ENCODE data around the gene TSPAN3. TPM values are rescaled to one million over a fixed set of nuclear protein-coding genes. Genes with fewer than 3 reads are reported as not detected.

TSPAN3 gene
- total RNA-seq, 1 experiment from 2014 or later, result 84.9 TPM

GRCh38 chr15:77030928-77031375, 40.0 kb downstream of the TSPAN3 start:
- ChIA-PET POLR2A (no interaction called here), CTCF (interaction anchor here (1.0 to 2.6 kb wide), 4 partner anchors 14 to 512 kb away, joined by 4 to 16 read pairs (median 4); no protein-coding TSS in a partner anchor)
- peaks cover 10% of the 10 kb centered on the region for H3K27me3 Mint-ChIP-seq (ENCODE audit: low read depth)
- ATAC-seq (no peak), DNase-seq (ENCODE audit: low spot score) (peak; percentile 8)
- H3K4me1 Mint-ChIP-seq, result peaks cover 13% of the 10 kb centered on the region
- no peak overlapping the region for H3K27ac Mint-ChIP-seq
- no peak overlapping the region for H3K4me3 Mint-ChIP-seq
- H3K9me3 Mint-ChIP-seq, result no peaks in the 10 kb centered on the region
- H3K36me3 Mint-ChIP-seq, result no peaks in the 10 kb centered on the region; the same call in 1 of the 2 replicates
- TF ChIP-seq ATF2 (CRISPR knock-in tag; IDR thresholded peaks at IDR 0.05; ENCODE audit: borderline replicate concordance, low read depth) (no peak), GABPB1 (CRISPR knock-in tag; IDR thresholded peaks at IDR 0.05) (no peak), TEAD4 (CRISPR knock-in tag; IDR thresholded peaks at IDR 0.05) (no peak), TEAD1 (CRISPR knock-in tag; IDR thresholded peaks at IDR 0.05) (no peak), NFYB (CRISPR knock-in tag; conservative IDR thresholded peaks at IDR 0.05; ENCODE audit: low read depth) (no peak), ERG (CRISPR knock-in tag; IDR thresholded peaks at IDR 0.05) (no peak), ZNF671 (CRISPR knock-in tag; IDR thresholded peaks at IDR 0.05) (no peak), HMGXB4 (CRISPR knock-in tag; IDR thresholded peaks at IDR 0.05) (no peak), GRHL2 (CRISPR knock-in tag; IDR thresholded peaks at IDR 0.05; ENCODE audit: insufficient replicate concordance, severe bottlenecking) (no peak), SP1 (CRISPR knock-in tag; conservative IDR thresholded peaks at IDR 0.05) (no peak), CREM (CRISPR knock-in tag; IDR thresholded peaks at IDR 0.05) (no peak), FOXP4 (CRISPR knock-in tag; IDR thresholded peaks at IDR 0.05) (no peak), ZNF263 (CRISPR knock-in tag; IDR thresholded peaks at IDR 0.05; ENCODE audit: low read depth) (no peak), NFE2L1 (CRISPR knock-in tag; IDR thresholded peaks at IDR 0.05) (no peak), ZNF512 (CRISPR knock-in tag; IDR thresholded peaks at IDR 0.05; ENCODE audit: borderline replicate concordance) (no peak), CDX4 (CRISPR knock-in tag; IDR thresholded peaks at IDR 0.05; ENCODE audit: borderline replicate concordance) (no peak), NR2C2 (CRISPR knock-in tag; IDR thresholded peaks at IDR 0.05) (no peak)

Data from WTC11 (cell line).